H1 (cell line): ENCODE measurements around the gene UHMK1. TPM values are rescaled to one million over a fixed set of nuclear protein-coding genes. Genes with fewer than 3 reads are reported as not detected.

Source experiments
- CTCF ChIA-PET: fragments of 300-600 bp; sonication (Branson Sonifier 250); formaldehyde crosslinking; loops from one replicate; lab custom pipeline; 2021; ENCODE audit not compliant: partially characterized antibody; lab: Charles Lee
- POLR2A ChIA-PET: fragments of 300-600 bp; sonication (Branson Sonifier 250); formaldehyde crosslinking; loops from one replicate; lab custom pipeline; 2021; ENCODE audit warnings: inconsistent platforms; ENCODE audit not compliant: partially characterized antibody; lab: Charles Lee
- DNase-seq, 2 experiments: peaks; one replicate each; pipeline versions ENCODE4 v3.0.0 to v3.0.0-alpha.2; 2010 to 2022; ENCODE audit warnings: low spot score in 2 of 2, low read depth in 1 of 2, mixed read lengths in 1 of 2
- FAIRE-seq: peaks from 2 replicates; lab custom pipeline; 2011; peaks lifted over from hg19 to GRCh38; lab: Jason Lieb, UNC
- H2AFZ ChIP-seq: 2 replicates; pipeline ENCODE4 v1.8.1; 2012; ENCODE audit warnings: low read length, inconsistent platforms
- H2AK5ac ChIP-seq: 2 replicates; pipeline ENCODE4 v1.6.1; 2013; ENCODE audit warnings: low read depth, low read length
- H2BK120ac ChIP-seq: replicated peaks from 2 replicates; pipeline ENCODE3; 2013; ENCODE audit warnings: low read depth, low read length, inconsistent platforms
- H2BK12ac ChIP-seq: 2 replicates; pipeline ENCODE4 v1.6.1; 2013; ENCODE audit warnings: low read depth, low read length
- H2BK15ac ChIP-seq: 2 replicates; pipeline ENCODE4 v1.6.1; 2013; ENCODE audit warnings: low read length
- H2BK20ac ChIP-seq: 2 replicates; pipeline ENCODE4 v1.6.1; 2013; ENCODE audit warnings: low read length
- H2BK5ac ChIP-seq: 2 replicates; pipeline ENCODE4 v1.6.1; 2013; ENCODE audit warnings: low read depth, low read length
- H3K14ac ChIP-seq: 2 replicates; pipeline ENCODE4 v1.6.1; 2013; ENCODE audit warnings: inconsistent platforms; ENCODE audit not compliant: insufficient read length
- H3K18ac ChIP-seq: 2 replicates; pipeline ENCODE4 v1.6.1; 2013; ENCODE audit warnings: low read length; ENCODE audit errors: extremely low read depth
- H3K23ac ChIP-seq: 2 replicates; pipeline ENCODE4 v1.6.1; 2013; ENCODE audit warnings: inconsistent platforms; ENCODE audit not compliant: insufficient read length
- H3K23me2 ChIP-seq: 2 replicates; pipeline ENCODE4 v1.6.1; 2013; ENCODE audit warnings: low read depth, low read length
- H3K27ac ChIP-seq: 2 replicates; pipeline ENCODE4 v1.6.1; 2011; ENCODE audit warnings: low read depth, low read length, inconsistent platforms
- H3K27me3 ChIP-seq, 4 experiments: replicated peaks in 1 of 4; 1 replicate in 1 of 4; 2 replicates in 3 of 4; pipeline versions ENCODE4 v1.6.1 to v1.8.1; 2011 to 2013; ENCODE audit warnings: low read length in 3 of 4, mild to moderate bottlenecking in 3 of 4, inconsistent platforms in 2 of 4, mixed read lengths in 2 of 4, moderate library complexity in 1 of 4; ENCODE audit not compliant: control insufficient read depth in 3 of 4, insufficient read depth in 3 of 4; ENCODE audit errors: extremely low read depth in 1 of 4
- H3K36me3 ChIP-seq, 4 experiments: 2 replicates each; pipeline versions ENCODE4 v1.6.1 to v1.8.1; 2011 to 2013; ENCODE audit warnings: mild to moderate bottlenecking in 4 of 4, low read length in 3 of 4, moderate library complexity in 2 of 4, control low read depth in 1 of 4, inconsistent platforms in 1 of 4; ENCODE audit not compliant: insufficient read depth in 4 of 4, control insufficient read depth in 2 of 4
- H3K4ac ChIP-seq: replicated peaks from 2 replicates; pipeline ENCODE3; 2013; ENCODE audit warnings: low read length, low read depth, mixed read lengths, inconsistent platforms; ENCODE audit not compliant: insufficient read length
- H3K4me1 ChIP-seq, 4 experiments: replicated peaks in 1 of 4; 1 replicate in 1 of 4; 2 replicates in 3 of 4; pipeline versions ENCODE4 v1.6.1 to v1.8.1; 2011 to 2013; ENCODE audit warnings: low read length in 3 of 4, inconsistent platforms in 2 of 4, mixed read lengths in 1 of 4; ENCODE audit not compliant: insufficient read depth in 4 of 4, control insufficient read depth in 3 of 4
- H3K4me2 ChIP-seq, 2 experiments: 2 replicates each; pipeline versions ENCODE4 v1.6.1 to v1.8.1; 2011 to 2013; ENCODE audit warnings: low read depth in 2 of 2, low read length in 2 of 2, control low read depth in 1 of 2, inconsistent platforms in 1 of 2, mild to moderate bottlenecking in 1 of 2; ENCODE audit not compliant: insufficient read depth in 1 of 2
- H3K4me3 ChIP-seq, 4 experiments: fragments of 200-600, 300-600 bp in 1 of 4; sonication (generic), shearing (Covaris generic), sonication (Bioruptor Twin) in 1 of 4; 2 replicates each; pipeline versions ENCODE4 v1.5.1 to v1.8.1; 2011 to 2016; ENCODE audit warnings: low read length in 4 of 4, low read depth in 3 of 4, control low read depth in 2 of 4, inconsistent platforms in 2 of 4, mild to moderate bottlenecking in 2 of 4, mixed read lengths in 1 of 4, moderate library complexity in 1 of 4; ENCODE audit not compliant: insufficient read depth in 2 of 4; ENCODE audit errors: extremely low read depth in 1 of 4
- H3K56ac ChIP-seq: replicated peaks from 2 replicates; pipeline ENCODE3; 2013; ENCODE audit warnings: low read depth, mild to moderate bottlenecking, mixed read lengths, low read length, inconsistent platforms; ENCODE audit not compliant: insufficient read length
- H3K79me1 ChIP-seq: 2 replicates; pipeline ENCODE4 v1.6.1; 2013; ENCODE audit warnings: low read depth, low read length, control low read depth
- H3K79me2 ChIP-seq, 2 experiments: 2 replicates each; pipeline versions ENCODE4 v1.6.1 to v1.8.1; 2012 to 2013; ENCODE audit warnings: low read length in 2 of 2, mild to moderate bottlenecking in 2 of 2, inconsistent platforms in 1 of 2; ENCODE audit not compliant: insufficient read depth in 2 of 2, control insufficient read depth in 1 of 2
- H3K9ac ChIP-seq, 4 experiments: replicated peaks in 1 of 4; 1 replicate in 1 of 4; 2 replicates in 3 of 4; pipeline versions ENCODE4 v1.6.1 to v1.8.1; 2011 to 2013; ENCODE audit warnings: low read depth in 3 of 4, low read length in 3 of 4, control low read depth in 2 of 4, mild to moderate bottlenecking in 2 of 4, moderate library complexity in 2 of 4, inconsistent platforms in 1 of 4; ENCODE audit errors: extremely low read depth in 1 of 4
- H3K9me3 ChIP-seq, 2 experiments: 2 replicates each; pipeline versions ENCODE4 v1.6.1 to v1.8.1; 2012 to 2013; ENCODE audit warnings: mild to moderate bottlenecking in 2 of 2, moderate library complexity in 2 of 2, control low read depth in 1 of 2, inconsistent platforms in 1 of 2, low read depth in 1 of 2, low read length in 1 of 2, mixed read lengths in 1 of 2; ENCODE audit not compliant: insufficient read depth in 2 of 2
- H4K20me1 ChIP-seq, 2 experiments: replicated peaks in 1 of 2; 2 replicates each; pipeline versions ENCODE3 to v1.8.1; 2011 to 2013; ENCODE audit warnings: inconsistent platforms in 2 of 2, low read length in 2 of 2, mild to moderate bottlenecking in 1 of 2; ENCODE audit not compliant: insufficient read depth in 2 of 2, control insufficient read depth in 1 of 2
- H4K5ac ChIP-seq: 2 replicates; pipeline ENCODE4 v1.6.1; 2013; ENCODE audit warnings: low read length, low read depth, mixed read lengths, inconsistent platforms; ENCODE audit not compliant: insufficient read length
- H4K8ac ChIP-seq: 2 replicates; pipeline ENCODE4 v1.8.0; 2013; ENCODE audit warnings: mild to moderate bottlenecking, moderate library complexity, low read length, inconsistent platforms; ENCODE audit not compliant: insufficient read depth; ENCODE audit errors: extremely low read depth
- H4K91ac ChIP-seq: replicated peaks from 2 replicates; pipeline ENCODE3; 2013; ENCODE audit warnings: low read length, mixed read lengths, inconsistent platforms; ENCODE audit not compliant: insufficient read length
- RNF2 ChIP-seq: fragments of 200-900, 300-1000 bp; sonication (generic); IDR thresholded peaks from 2 replicates; pipeline ENCODE4 v1.7.1; 2016; ENCODE audit warnings: borderline replicate concordance, low read depth, mild to moderate bottlenecking, antibody characterized with exemption, low read length; ENCODE audit not compliant: poor library complexity, severe bottlenecking; ENCODE audit errors: missing control alignments
- SRF ChIP-seq: IDR thresholded peaks from 2 replicates; pipeline ENCODE4 v1.6.1; 2011; ENCODE audit warnings: mild to moderate bottlenecking, low read depth, low read length, moderate library complexity
- WGBS, 2 experiments: shearing (Covaris generic) in 1 of 2; methylation state at CpG; one replicate each; pipeline versions ENCODE4 v1.1.6 to v1.1.7; 2013 to 2015; ENCODE audit warnings: low lambda C conversion rate in 2 of 2, mixed read lengths in 2 of 2, inconsistent platforms in 1 of 2, low coverage in 1 of 2, missing lambda C conversion rate in 1 of 2; ENCODE audit not compliant: insufficient replicate concordance in 2 of 2, insufficient coverage in 1 of 2, insufficient read length in 1 of 2; ENCODE audit errors: extremely low coverage in 1 of 2, missing lambda C conversion rate in 1 of 2; 5-methylcytosine and 5-hydroxymethylcytosine counted together
- polyA plus RNA-seq, 7 experiments: library from polyadenylated mRNA; depleted of rRNA in 3 of 7; stranded (reverse) in 5 of 7; unstranded in 2 of 7; fragments of >200 nt in 5 of 7; fragments of 200-250 nt in 2 of 7; gene quantifications; 1 replicate in 5 of 7; 2 replicates in 1 of 7; 4 replicates in 1 of 7; pipeline versions ENCODE4 v1.2.1 to v1.2.3, GENCODE V29; 2011 to 2013; ENCODE audit warnings: missing spikeins in 2 of 7, mixed read lengths in 2 of 7
- total RNA-seq: library from RNA; stranded (reverse); fragmentation: NEBNext Ultra II Directional; extraction: Animal tissue kit (Norgen Biotek cat#: 25700); gene quantifications from 2 replicates; pipeline ENCODE4 v1.2.1, GENCODE V29; 2021

Gene UHMK1
- total and polyA plus RNA-seq, 2 of the 8 experiments (the other 6 are each of a cell fraction or from before 2014, with no cell fraction given) = 4.6 to 16.1 TPM

DNA sequence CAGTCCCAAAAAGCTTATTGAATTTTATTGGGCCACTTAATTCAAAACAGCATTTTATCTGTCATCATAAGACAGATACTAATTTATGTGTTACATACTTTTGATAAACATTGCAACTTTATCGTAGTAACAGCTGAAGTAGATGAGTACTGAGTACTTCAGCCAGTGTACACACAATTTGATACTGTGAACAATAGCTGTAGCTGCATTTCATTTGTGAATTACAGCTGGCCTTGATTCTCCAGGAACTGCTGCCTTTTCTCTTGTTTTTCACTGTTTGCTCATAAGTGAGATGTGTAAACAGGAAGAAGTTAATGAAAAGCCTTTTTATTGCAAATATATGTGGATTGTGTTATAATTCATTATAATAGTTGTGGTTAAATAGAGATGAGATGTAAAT, 74.1 kb downstream of the UHMK1 start:
- H3K23me2 ChIP-seq = no peaks in the 10 kb centered on the region
- H3K36me3 ChIP-seq = no peaks in the 10 kb centered on the region
- no peak overlapping the region for H2BK5ac ChIP-seq
- H3K27ac ChIP-seq = no peak overlapping the region
- TF ChIP-seq SRF = no peak
- TF ChIP-seq RNF2 = no peak
- H4K91ac ChIP-seq = no peak overlapping the region
- H2BK12ac ChIP-seq = no peak overlapping the region
- no peak overlapping the region for H3K56ac ChIP-seq
- H2AFZ ChIP-seq = no peak overlapping the region
- H2BK15ac ChIP-seq = no peak overlapping the region
- H4K5ac ChIP-seq = no peak overlapping the region
- H3K4me2 ChIP-seq = no peak overlapping the region
- H2BK20ac ChIP-seq = no peak overlapping the region
- H2BK120ac ChIP-seq = no peak overlapping the region
- no peaks in the 10 kb centered on the region for H3K79me1 ChIP-seq
- H3K4me3 ChIP-seq = no peak overlapping the region
- no peak overlapping the region for H3K23ac ChIP-seq
- FAIRE-seq (no peak), DNase-seq (no peak)
- no peak overlapping the region for H3K9ac ChIP-seq
- POLR2A ChIA-PET = interaction anchor here (0.6 to 1.6 kb wide), 2 partner anchors 10 to 161 kb away, joined by 3 to 6 read pairs; partner anchors contain the start of gene UAP1
- no peaks in the 10 kb centered on the region for H3K4me1 ChIP-seq
- H3K14ac ChIP-seq = no peak overlapping the region
- H3K4ac ChIP-seq = no peak overlapping the region
- H3K79me2 ChIP-seq = no peaks in the 10 kb centered on the region
- no peak overlapping the region for H2AK5ac ChIP-seq
- no peak overlapping the region for H3K18ac ChIP-seq
- H4K8ac ChIP-seq = no peak overlapping the region
- CTCF ChIA-PET = interaction anchor here (1.0 to 1.4 kb wide), 2 partner anchors 42 to 183 kb away, joined by 3 read pairs; no protein-coding TSS in a partner anchor
- H3K9me3 ChIP-seq = no peaks in the 10 kb centered on the region
- WGBS, 2 experiments = 97% methylated on average over 1 of the region's 1 CpG; no CpG with 5 or more reads in 1 of the 2 experiments
- H3K27me3 ChIP-seq = no peaks in the 10 kb centered on the region
- H4K20me1 ChIP-seq = peaks cover 0 to 2% of the 10 kb centered on the region in 2 experiments
